HG02852 (cell line): ENCODE measurements around the gene PINK1.
A peak's percentile ranks its signal among the peaks of the same experiment; 100 is the strongest.
"Not testable (repeated sequence)": the region's sequence is repeated elsewhere in the genome, so short reads cannot be mapped to it uniquely, and the experiment has no call there.

Experiments used
- ATAC-seq: cut with Tn5 transposase; IDR thresholded peaks from one replicate; pipeline ENCODE4 v1.9.1; 2021; ENCODE audit warnings: mild to moderate bottlenecking, moderate library complexity; ENCODE audit not compliant: unreplicated experiment

The PINK1 gene

DNA sequence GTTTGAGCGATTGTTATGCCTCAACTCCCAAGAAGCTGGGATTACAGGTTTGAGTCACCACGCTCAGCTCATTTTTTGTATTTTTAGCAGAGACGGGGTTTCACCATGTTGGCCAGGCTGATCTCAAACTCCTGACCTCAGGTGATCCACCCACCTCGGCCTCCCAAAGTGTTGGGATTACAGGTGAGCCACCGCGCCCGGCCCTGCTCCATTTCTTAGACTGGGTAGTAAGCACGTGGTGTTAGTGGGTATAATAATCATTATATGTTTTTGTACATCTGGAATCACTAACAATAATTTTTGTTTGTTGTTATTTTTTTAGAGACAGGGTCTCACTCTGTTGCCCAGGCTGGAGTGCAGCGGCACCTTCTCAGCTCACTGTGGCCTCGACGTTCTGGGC is 40.4 kb downstream of the PINK1 start:
- ATAC-seq: not testable (repeated sequence)

DNA sequence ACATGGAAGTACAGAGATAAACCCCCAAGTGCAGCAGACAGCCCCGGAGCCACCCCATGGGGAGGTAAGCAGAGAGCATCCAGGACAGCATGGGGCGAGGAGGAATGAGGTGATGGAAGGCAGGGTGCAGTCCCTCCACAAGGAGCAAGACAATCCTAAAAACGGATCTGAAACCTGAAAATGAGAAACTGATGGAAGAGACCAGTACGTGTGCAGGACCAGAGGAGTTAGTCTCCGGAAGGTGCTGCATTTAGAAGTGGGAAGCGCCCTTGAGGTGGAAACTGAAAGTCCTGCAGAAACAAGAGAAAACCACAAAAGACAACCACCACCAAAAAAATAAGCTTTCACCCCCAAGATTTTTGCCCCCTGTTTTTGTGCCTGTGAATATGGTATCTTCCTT is 45.3 kb downstream of the PINK1 start:
- ATAC-seq: no peak

DNA sequence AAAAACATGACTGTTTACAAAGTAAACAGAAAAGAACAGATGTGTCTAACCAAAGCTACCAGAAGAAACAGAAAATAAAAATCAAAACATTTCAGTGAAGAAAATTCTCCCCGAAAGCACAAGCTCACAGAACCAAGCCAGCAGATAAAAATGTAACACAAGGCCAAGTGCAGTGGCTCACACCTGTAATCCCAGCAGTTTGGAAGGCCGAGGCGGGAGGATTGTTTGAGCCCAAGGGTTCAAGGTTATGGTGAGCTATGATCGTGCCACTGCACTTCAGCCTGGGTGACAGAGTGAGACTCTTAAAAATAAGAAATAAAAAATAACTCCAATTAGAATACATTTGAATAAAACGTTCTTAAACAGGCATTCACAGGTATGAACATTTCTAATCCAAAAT is 47.0 kb downstream of the PINK1 start:
- no peak for ATAC-seq

DNA sequence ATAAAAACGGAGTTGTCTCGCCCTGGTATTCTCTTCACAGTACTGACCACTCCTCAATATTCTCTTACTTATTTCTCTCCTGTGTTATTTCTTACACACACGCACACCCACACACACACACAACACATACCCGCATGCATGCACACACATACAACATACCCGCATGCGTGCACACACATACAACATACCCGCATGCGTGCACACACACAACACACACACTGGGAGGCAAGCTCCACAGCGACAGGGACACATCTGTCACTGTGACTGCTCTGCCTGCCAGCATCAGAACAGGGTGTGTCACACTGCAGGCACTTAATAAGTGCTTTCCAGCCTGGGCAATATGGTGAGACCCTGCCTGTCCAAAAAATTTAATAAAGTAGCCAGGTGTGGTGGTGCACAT is 48.7 kb downstream of the PINK1 start:
- no peak for ATAC-seq

- no peak for ATAC-seq
Observed at GRCh38 chr1:20682571-20683236, 49.4 kb downstream of the PINK1 start.

DNA sequence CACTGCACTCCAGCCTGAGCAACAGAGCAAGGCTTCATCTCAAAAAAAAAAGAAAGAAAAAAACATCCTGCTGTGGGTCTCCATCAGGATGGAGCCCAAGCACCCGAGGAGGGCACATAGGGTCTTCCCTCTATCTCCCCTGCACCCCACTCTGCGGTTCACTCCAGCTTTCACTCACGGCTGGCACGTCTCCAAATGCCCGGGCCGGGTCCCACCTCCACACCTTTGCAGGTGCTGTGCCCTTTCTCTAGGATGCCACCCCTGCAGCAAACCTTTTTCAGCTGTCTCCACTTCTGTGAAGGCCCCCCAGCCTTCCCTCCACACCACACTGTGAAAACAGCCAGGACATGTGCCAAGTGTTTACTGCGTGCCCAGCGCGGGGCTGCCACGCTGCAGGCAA is 50.4 kb downstream of the PINK1 start:
- no peak for ATAC-seq

- ATAC-seq: no peak
Observed at GRCh38 chr1:20684050-20684620, 50.9 kb downstream of the PINK1 start.

DNA sequence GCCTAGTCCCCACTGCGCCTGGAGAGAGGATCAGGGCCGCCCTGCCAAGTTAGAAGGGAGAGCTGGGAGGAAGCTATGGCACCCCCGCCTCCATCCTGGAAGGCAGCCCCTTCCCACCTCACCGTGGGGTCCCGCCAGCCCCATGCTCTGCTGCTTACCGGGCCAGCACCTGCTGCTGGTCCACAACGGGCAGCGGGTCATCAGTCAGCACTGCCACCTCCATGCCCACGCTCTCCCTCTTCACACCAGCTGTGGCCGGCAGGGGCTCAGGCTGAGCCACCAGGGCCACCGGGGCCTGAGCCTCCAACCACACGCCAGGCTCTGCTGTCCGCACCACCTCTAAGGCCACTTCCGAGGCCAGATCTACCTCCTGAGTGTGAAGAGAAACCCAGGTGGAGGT is 51.4 kb downstream of the PINK1 start:
- ATAC-seq: no peak

DNA sequence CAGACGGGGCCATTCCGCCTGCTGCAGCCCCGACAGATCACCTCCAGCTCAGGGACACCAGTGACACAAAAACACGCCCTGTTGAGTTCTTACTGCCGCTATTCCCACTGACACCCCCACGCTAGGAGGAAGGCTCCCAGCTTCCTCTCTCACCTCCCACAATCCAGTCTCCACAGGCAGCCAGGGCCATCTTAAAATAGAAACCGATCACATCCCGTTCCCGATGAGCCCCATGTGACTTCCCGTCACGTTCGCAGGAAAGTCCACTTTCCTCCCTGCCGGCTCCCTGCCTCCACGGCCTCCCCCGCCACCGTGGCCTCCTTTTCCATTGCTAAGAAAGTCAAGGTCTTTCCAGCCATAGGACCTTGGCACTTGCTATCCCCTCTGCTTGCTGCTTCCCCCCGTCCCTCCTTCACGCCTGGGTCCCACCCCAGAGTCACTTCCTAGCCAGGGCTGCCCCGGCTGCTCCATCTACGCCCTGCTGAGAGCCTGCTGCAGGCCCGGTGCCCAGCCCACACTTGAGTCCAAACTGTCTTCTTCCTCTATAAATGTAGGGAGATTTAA is 51.9 kb downstream of the PINK1 start:
- no peak for ATAC-seq

GRCh38 chr1:20685741-20686140 is 52.5 kb downstream of the PINK1 start:
- ATAC-seq: no peak

- ATAC-seq: no peak
Observed at GRCh38 chr1:20686883-20687725, 53.8 kb downstream of the PINK1 start.

- no peak for ATAC-seq
Observed at GRCh38 chr1:20689645-20690056, 56.4 kb downstream of the PINK1 start.

DNA sequence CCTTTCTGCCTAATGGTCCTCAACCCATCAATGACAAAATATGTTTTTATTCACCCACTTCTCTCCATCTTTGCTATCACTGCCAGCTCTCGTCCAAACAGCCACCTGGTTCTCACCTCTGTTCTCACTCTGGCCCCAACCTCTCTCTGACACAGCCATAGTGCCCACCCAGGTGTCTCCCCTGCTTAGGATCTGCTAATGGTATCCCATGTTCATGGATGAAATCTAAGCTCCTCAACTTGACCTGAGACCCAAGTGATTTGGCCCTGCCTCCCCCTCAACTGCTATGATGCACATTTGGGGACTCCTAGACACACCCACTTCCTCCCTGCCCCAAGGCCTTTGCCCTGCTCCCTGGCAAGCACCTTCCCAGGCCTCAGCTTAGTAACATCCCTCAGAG is 58.6 kb downstream of the PINK1 start:
- no peak for ATAC-seq

- ATAC-seq: no peak
Observed at GRCh38 chr1:20693623-20694022, 60.4 kb downstream of the PINK1 start.

GRCh38 chr1:20695515-20695914 is 62.3 kb downstream of the PINK1 start:
- no peak for ATAC-seq

- peak; percentile 64 for ATAC-seq
Observed at GRCh38 chr1:20696397-20697333, 63.4 kb downstream of the PINK1 start.

- ATAC-seq: no peak
Observed at GRCh38 chr1:20697563-20697962, 64.3 kb downstream of the PINK1 start.

DNA sequence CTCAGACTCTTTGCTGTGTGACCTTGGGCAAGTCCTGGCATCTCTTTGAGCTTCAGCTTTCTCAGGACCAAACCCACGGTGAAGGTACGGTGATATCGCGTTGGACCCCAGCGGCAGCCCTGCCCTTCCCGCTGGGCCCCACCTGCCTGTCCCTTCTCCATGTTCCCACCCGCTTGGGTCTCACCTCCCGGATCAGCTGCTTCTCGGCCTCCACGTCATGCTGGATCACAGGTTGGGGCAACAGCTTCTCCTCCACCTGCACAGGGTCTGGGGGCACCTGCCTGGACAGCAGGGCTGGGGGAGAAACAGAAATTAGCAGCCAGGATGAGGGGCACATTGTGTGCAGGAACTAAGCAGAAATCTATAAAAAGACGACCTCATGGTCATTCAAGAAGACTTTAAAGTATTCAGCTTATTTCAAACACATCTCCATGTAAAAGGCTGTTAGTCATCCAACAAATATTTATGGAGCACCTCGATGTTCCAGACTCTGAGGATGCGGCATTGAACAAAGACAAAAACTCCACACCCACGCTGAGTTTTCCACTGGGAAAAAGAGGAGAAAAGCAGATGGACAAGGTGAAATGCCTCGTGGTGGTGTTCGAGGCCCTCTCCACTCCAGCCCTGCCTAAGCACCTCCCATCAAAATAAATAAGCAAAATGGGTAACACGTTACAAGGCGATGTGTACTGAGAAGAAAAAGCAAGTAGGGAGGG is 65.1 kb downstream of the PINK1 start:
- no peak for ATAC-seq

DNA sequence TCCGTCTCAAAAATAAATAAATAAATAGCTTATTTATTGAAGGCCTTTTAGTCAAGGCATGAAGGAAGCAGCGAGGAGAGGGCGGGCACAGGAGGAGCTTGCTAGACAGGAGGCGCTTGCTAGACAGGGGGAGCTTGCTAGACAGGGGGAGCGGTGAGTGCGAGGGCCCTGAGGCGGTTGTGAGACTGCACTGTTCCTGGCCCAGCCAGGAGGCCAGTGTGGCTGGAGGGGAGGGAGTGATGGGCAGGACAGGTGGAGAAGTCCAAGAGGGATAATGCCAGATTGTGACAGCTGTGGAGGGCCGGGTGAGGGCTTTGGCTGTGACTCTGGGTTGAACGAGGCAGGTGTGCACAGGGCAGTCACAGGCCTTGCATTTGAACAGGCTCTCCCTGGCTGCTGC is 66.3 kb downstream of the PINK1 start:
- ATAC-seq: no peak

DNA sequence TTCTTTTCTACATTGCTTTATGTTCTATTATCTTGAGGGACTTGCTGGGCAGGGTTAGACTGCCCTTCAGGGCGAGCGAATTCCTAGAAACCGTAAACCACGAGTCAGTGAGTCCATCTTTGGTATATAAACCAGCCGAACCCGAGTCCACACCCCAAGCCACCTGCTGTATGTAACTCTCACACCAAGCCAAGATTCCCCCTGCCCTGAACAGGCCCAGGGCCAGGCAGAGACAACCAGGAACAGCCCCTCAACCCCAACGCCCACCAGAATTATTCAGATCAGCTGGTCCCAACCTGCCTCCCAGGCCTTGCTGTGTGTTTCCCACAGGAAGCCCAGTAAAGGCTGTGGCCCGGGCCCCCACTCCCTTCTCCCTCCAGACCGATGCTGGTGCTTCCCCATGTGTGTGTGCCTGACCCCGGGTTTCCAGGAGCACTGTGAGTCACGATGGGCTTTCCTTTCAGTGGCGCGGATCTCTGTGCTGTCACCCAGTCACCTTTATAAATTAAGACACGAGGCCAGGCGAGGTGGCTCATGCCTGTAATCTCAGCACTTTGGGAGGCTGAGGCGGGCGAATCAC is 67.5 kb downstream of the PINK1 start:
- ATAC-seq: no peak
